ENCODE data around the gene ADISSP. TPM values are rescaled to one million over a fixed set of nuclear protein-coding genes. Genes with fewer than 3 reads are reported as not detected.

The ADISSP gene
- total and polyA plus RNA-seq, 2 experiments from 2014 or later: 24.1 to 38.5 TPM

DNA sequence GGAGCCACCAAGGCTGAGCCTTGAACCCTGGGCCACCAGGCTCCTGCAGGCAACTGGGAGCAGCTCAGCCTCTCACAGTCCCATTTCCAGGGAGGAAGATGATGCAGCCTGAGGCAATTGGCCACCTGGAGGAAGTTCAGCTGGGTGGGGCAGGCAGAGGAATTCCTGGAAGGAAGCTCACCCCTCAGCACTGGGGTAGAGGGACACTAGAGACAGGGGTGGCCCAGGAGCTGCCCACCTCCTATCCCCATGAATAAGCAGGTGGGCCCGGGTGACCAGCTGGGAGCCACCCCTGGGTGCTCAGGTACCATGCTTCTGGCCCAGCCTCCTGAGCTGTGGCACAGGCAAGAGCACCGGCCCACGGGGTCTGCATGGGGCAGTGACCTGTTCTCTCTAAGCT lies 38.7 kb downstream of the ADISSP start:
- H3K27me3 ChIP-seq: peaks cover 32% of the 10 kb centered on the region
- TF ChIP-seq, protein P1, sequence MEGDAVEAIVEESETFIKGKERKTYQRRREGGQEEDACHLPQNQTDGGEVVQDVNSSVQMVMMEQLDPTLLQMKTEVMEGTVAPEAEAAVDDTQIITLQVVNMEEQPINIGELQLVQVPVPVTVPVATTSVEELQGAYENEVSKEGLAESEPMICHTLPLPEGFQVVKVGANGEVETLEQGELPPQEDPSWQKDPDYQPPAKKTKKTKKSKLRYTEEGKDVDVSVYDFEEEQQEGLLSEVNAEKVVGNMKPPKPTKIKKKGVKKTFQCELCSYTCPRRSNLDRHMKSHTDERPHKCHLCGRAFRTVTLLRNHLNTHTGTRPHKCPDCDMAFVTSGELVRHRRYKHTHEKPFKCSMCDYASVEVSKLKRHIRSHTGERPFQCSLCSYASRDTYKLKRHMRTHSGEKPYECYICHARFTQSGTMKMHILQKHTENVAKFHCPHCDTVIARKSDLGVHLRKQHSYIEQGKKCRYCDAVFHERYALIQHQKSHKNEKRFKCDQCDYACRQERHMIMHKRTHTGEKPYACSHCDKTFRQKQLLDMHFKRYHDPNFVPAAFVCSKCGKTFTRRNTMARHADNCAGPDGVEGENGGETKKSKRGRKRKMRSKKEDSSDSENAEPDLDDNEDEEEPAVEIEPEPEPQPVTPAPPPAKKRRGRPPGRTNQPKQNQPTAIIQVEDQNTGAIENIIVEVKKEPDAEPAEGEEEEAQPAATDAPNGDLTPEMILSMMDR (IDR thresholded peaks at IDR 0.05; ENCODE audit: low read depth, low read length): no peak
- no peaks in the 10 kb centered on the region for H3K36me3 ChIP-seq
- no peak for DNase-seq (ENCODE audit: low read depth in 1 of 2, low spot score in 1 of 2)
- H3K9me3 ChIP-seq (ENCODE audit: low read depth): no peaks in the 10 kb centered on the region
- no peaks in the 10 kb centered on the region for H3K4me1 ChIP-seq (ENCODE audit: low read depth)
- no peak overlapping the region for H3K27ac ChIP-seq
- no peak overlapping the region for H3K4me3 ChIP-seq

DNA sequence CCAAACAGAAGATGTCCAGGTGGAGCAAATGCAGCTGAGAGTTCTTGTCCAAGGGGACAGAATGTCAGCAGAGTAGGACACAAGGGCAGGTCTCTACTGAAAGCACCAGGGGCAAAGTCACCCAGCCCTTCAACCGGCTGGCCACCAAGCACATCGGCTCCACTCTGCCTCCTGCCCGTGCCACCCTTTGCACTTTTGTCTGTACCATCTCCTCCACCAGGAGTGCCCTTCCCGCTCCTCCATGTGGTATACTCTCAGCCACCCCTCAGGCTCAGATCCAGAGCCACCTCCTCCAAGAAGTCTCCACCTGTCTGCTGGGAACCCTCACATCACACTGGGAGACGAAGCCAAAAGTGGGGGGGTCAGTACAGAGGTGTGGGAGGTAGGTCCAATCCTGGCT lies 39.2 kb downstream of the ADISSP start:
- Histone ChIP-seq H3K9me3 (ENCODE audit: low read depth) (no peaks in the 10 kb centered on the region), H3K36me3 (no peaks in the 10 kb centered on the region), H3K4me1 (ENCODE audit: low read depth) (no peaks in the 10 kb centered on the region), H3K27ac (no peak overlapping the region), H3K27me3 (peaks cover 32% of the 10 kb centered on the region), H3K4me3 (no peak overlapping the region)
- TF ChIP-seq, protein P1 (IDR thresholded peaks at IDR 0.05; ENCODE audit: low read depth, low read length): no peak
- no peak for DNase-seq (ENCODE audit: low read depth in 1 of 2, low spot score in 1 of 2)

DNA sequence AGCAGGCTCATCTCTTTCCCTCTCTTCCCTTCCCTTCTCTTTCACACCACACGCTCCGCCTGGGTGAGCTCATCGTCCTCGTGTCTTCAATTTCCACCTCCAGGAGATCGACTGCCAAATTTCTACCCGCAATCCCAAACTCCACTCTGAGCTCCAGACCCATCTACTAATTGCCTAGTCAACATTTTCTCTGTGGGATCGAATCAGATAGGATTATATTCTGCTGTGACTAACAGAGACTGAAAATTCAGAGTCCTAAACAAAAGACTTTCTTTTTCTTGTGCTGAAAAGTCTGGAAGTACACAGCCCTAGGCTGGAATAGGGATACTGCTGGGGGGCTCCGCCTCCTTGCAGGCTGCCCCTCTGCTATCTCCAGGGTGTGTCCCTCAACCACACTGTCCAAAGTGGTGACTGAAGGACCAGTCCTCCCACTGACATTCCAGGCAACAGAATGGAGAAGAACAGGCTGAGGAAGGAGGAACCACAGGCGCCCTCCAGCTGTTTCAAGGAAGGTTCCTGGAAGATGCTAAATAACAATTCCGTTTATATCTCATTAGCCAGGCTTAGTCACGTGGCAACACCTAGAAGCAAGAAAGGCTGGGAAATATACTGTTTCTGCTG lies 40.0 kb downstream of the ADISSP start:
- H3K4me3 ChIP-seq: no peak overlapping the region
- peaks cover 25% of the 10 kb centered on the region for H3K27me3 ChIP-seq
- H3K27ac ChIP-seq: no peak overlapping the region
- TF ChIP-seq, protein P1 (IDR thresholded peaks at IDR 0.05; ENCODE audit: low read depth, low read length): no peak
- peak in 1 of 2 donors; percentile 65 for DNase-seq (ENCODE audit: low read depth in 1 of 2, low spot score in 1 of 2)
- no peaks in the 10 kb centered on the region for H3K9me3 ChIP-seq (ENCODE audit: low read depth)
- H3K4me1 ChIP-seq (ENCODE audit: low read depth): no peaks in the 10 kb centered on the region
- H3K36me3 ChIP-seq: no peaks in the 10 kb centered on the region

DNA sequence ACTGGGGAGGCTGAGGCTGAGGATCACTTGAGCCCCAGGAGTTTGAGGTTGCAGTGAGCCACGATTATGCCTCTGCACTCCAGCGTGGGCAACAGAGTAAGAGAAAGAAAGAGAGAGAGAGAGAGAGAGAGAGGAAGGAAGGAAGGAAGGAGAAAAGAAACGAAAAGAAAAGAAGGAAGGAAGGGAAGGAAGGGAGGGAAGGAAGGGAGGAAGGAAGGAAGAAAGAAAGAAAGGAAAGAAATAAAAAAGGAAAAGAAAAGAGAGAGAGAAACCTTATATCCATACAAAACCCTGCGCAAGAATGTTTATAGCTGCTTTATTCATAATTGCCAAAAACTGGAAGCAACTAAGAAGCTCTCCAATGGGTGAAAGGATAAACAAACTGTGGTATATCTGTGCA lies 43.2 kb downstream of the ADISSP start:
- no peak overlapping the region for H3K4me3 ChIP-seq
- TF ChIP-seq, protein P1 (IDR thresholded peaks at IDR 0.05; ENCODE audit: low read depth, low read length): no peak
- no peaks in the 10 kb centered on the region for H3K9me3 ChIP-seq (ENCODE audit: low read depth)
- no peak for DNase-seq (ENCODE audit: low read depth in 1 of 2, low spot score in 1 of 2)
- H3K27me3 ChIP-seq: peaks cover 17% of the 10 kb centered on the region
- no peaks in the 10 kb centered on the region for H3K36me3 ChIP-seq
- H3K27ac ChIP-seq: no peak overlapping the region
- no peaks in the 10 kb centered on the region for H3K4me1 ChIP-seq (ENCODE audit: low read depth)

DNA sequence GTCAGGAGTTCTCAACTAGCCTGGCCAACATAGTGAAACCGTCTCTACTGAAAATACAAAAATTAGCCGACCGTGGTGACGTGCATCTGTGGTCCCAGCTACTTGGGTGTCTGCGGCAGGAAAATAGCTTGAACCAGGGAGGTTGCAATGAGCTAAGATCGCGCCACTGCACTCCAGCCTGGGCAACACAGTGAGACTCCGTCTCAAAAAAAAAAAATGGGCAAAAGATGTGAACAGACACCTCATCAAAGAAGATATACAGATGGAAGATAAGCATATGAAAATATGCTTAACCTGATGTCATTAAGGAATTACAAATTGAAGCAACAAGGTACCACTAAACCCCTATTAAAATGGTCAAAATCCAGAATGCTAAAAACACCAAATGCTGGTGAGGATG lies 44.3 kb downstream of the ADISSP start:
- Histone ChIP-seq H3K36me3 (no peaks in the 10 kb centered on the region), H3K27ac (no peak overlapping the region), H3K27me3 (peaks cover 16% of the 10 kb centered on the region), H3K9me3 (ENCODE audit: low read depth) (no peaks in the 10 kb centered on the region), H3K4me1 (ENCODE audit: low read depth) (no peaks in the 10 kb centered on the region), H3K4me3 (no peak overlapping the region)
- no peak for DNase-seq (ENCODE audit: low read depth in 1 of 2, low spot score in 1 of 2)
- TF ChIP-seq, protein P1 (IDR thresholded peaks at IDR 0.05; ENCODE audit: low read depth, low read length): no peak

Measured in cardiac muscle cell (in vitro differentiated cells and primary cell).